Upper lobe of left lung (tissue), 6 donors: ENCODE data around the gene MAP2K5. TPM values are rescaled to one million over a fixed set of nuclear protein-coding genes. Genes with fewer than 3 reads are reported as not detected.

ENCODE experiments used
- ATAC-seq, 2 donors: fragments of 200-7000 bp; cut with Tn5 transposase; one replicate each; pipeline ENCODE4 v1.9.1; 2022; ENCODE audit warnings: mild to moderate bottlenecking in 2 of 2, moderate library complexity in 2 of 2; ENCODE audit not compliant: low FRiP score in 2 of 2
- DNase-seq, 2 donors: peaks; one replicate each; pipeline ENCODE4 v3.0.0-alpha.2; 2019 to 2020
- H3K27ac ChIP-seq, 4 donors: fragments of 200-600 bp; sonication (generic); one replicate each; pipeline ENCODE4 v1.5.1; 2016 to 2019
- H3K27me3 ChIP-seq, 4 donors: fragments of 200-600 bp; sonication (generic); one replicate each; pipeline ENCODE4 v1.5.1; 2017 to 2019
- H3K36me3 ChIP-seq, 4 donors: fragments of 200-600 bp; sonication (generic); one replicate each; pipeline ENCODE4 v1.5.1; 2016 to 2019
- H3K4me1 ChIP-seq, 4 donors: fragments of 200-600 bp; sonication (generic); one replicate each; pipeline ENCODE4 v1.5.1; 2018 to 2019
- H3K4me3 ChIP-seq, 4 donors: fragments of 200-600 bp; sonication (generic); one replicate each; pipeline ENCODE4 v1.5.1; 2017 to 2019; ENCODE audit warnings: mild to moderate bottlenecking in 2 of 4, moderate library complexity in 1 of 4
- H3K9me3 ChIP-seq, 4 donors: fragments of 200-600 bp; sonication (generic); one replicate each; pipeline ENCODE4 v1.5.1; 2018 to 2019
- CTCF ChIP-seq, 6 experiments: fragments of 450-650 bp in 4 of 6; fragments of 200-600 bp in 2 of 6; sonication (generic) in 2 of 6; IDR thresholded peaks; one replicate each; pipeline ENCODE4 v1.5.1; 2016 to 2019; ENCODE audit warnings: antibody characterized with exemption in 6 of 6
- EP300 ChIP-seq, 4 donors: sonication (generic); formaldehyde crosslinking; IDR thresholded peaks; one replicate each; pipeline ENCODE4 v1.5.1; 2017; ENCODE audit warnings: antibody characterized with exemption in 4 of 4, control low read depth in 2 of 4
- POLR2A ChIP-seq, 4 donors: fragments of 450-650 bp; IDR thresholded peaks; one replicate each; pipeline ENCODE4 v1.5.1; 2016 to 2017; ENCODE audit warnings: antibody characterized with exemption in 4 of 4, mild to moderate bottlenecking in 2 of 4
- POLR2AphosphoS5 ChIP-seq, 2 donors: sonication (generic); formaldehyde crosslinking; IDR thresholded peaks; one replicate each; pipeline ENCODE4 v1.5.1; 2017; ENCODE audit warnings: antibody characterized with exemption in 2 of 2
- WGBS, 2 donors: methylation state at CpG; one replicate each; pipeline ENCODE4 v1.1.5; 2017 to 2018; 5-methylcytosine and 5-hydroxymethylcytosine counted together
- total RNA-seq, 6 donors: library from RNA; depleted of rRNA in 4 of 6; stranded (reverse); fragments of >200 nt in 4 of 6; gene quantifications; one replicate each; pipeline versions ENCODE4 v1.1.0 to v1.2.1, GENCODE V29; 2016 to 2021
- donor health status: DM: no; HTN: no; CAD: no; lungs with moderate emphysema.
- donor health status: DM: no; HTN: yes; CAD: no; lungs with severe emphysema.

Gene MAP2K5
- total RNA-seq, 6 donors from 2014 or later: 7.8 to 25.6 (median 16.0) TPM

DNA sequence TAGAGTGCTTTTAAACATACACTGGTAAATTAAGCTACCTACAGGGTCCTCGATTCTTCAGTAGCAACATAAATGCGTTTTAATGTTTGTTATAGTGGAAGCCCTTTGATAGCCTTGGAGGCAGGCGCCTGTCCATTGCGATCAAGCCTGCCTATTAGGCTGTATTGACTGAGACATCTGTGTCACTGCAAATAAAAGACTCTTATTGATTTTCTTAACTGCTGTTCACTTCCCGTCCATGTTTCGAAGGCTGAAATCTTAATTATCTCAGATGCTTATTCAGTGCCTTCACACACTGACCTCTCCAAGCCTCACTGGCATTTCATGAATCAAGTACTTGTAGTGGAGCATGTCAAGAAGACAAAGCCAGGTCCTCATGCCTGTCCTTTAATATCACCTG lies 51.1 kb downstream of the MAP2K5 start:
- ATAC-seq: no peak
- 96 to 98% methylated on average over 6 of the region's 6 CpGs for WGBS, 2 donors

GRCh38 chr15:67594770-67595169 lies 52.3 kb downstream of the MAP2K5 start:
- ATAC-seq (no peak), DNase-seq (no peak)
- H3K4me1 ChIP-seq: no peaks in the 10 kb centered on the region
- no peak overlapping the region for H3K27ac ChIP-seq
- TF ChIP-seq CTCF (IDR thresholded peaks at IDR 0.05) (no peak), POLR2AphosphoS5 (IDR thresholded peaks at IDR 0.05) (no peak), POLR2A (IDR thresholded peaks at IDR 0.05) (no peak), EP300 (IDR thresholded peaks at IDR 0.05) (no peak)
- H3K4me3 ChIP-seq: no peak overlapping the region
- H3K9me3 ChIP-seq: no peaks in the 10 kb centered on the region
- peaks cover 0 to 37% (median 2%) of the 10 kb centered on the region in 4 donors for H3K36me3 ChIP-seq
- H3K27me3 ChIP-seq: no peaks in the 10 kb centered on the region

More for the DNA sequence above, 51.1 kb downstream of the MAP2K5 start:
- H3K36me3 ChIP-seq: peaks cover 0 to 44% (median 2%) of the 10 kb centered on the region in 4 donors
- no peak for DNase-seq
- no peak overlapping the region for H3K27ac ChIP-seq
- H3K9me3 ChIP-seq: no peaks in the 10 kb centered on the region
- no peaks in the 10 kb centered on the region for H3K27me3 ChIP-seq
- no peak overlapping the region for H3K4me3 ChIP-seq
- H3K4me1 ChIP-seq: no peaks in the 10 kb centered on the region
- TF ChIP-seq POLR2A (IDR thresholded peaks at IDR 0.05) (no peak), POLR2AphosphoS5 (IDR thresholded peaks at IDR 0.05) (no peak), EP300 (IDR thresholded peaks at IDR 0.05) (no peak), CTCF (IDR thresholded peaks at IDR 0.05) (no peak)

DNA sequence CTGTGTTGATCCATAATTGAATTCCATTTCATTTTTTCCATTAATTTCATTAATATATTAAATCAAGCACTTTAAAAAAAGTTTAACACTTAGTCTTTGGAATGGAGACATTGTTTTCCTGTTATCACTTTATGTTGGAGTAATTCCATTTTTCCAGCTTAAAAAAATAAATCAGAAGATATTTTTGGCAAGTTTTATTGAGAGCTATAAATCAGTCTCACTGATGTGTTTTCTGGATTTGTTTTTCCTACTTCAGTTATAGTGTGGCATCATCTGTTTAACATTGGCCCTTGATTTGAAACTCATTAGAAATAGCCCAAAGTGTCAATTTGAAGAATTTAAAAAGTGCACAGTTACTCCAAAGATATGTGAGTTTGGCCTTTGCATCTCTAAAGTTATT lies 53.1 kb downstream of the MAP2K5 start:
- H3K4me1 ChIP-seq: no peaks in the 10 kb centered on the region
- no peak for TF ChIP-seq EP300 (IDR thresholded peaks at IDR 0.05)
- TF ChIP-seq POLR2AphosphoS5 (IDR thresholded peaks at IDR 0.05): no peak
- TF ChIP-seq POLR2A (IDR thresholded peaks at IDR 0.05): no peak
- no peak for TF ChIP-seq CTCF (IDR thresholded peaks at IDR 0.05)
- H3K36me3 ChIP-seq: peaks cover 0 to 34% (median 2%) of the 10 kb centered on the region in 4 donors
- DNase-seq (no peak), ATAC-seq (no peak)
- no peak overlapping the region for H3K27ac ChIP-seq
- no peaks in the 10 kb centered on the region for H3K9me3 ChIP-seq
- no peaks in the 10 kb centered on the region for H3K27me3 ChIP-seq
- H3K4me3 ChIP-seq: no peak overlapping the region

GRCh38 chr15:67601073-67601472 lies 58.6 kb downstream of the MAP2K5 start:
- WGBS, 2 donors: 93 to 100% methylated on average over 2 of the region's 2 CpGs
- Histone ChIP-seq H3K36me3 (peaks cover 0 to 17% (median 0%) of the 10 kb centered on the region in 4 donors), H3K9me3 (no peaks in the 10 kb centered on the region), H3K27ac (no peak overlapping the region), H3K27me3 (no peaks in the 10 kb centered on the region), H3K4me1 (no peaks in the 10 kb centered on the region), H3K4me3 (no peak overlapping the region)
- ATAC-seq: no peak
- TF ChIP-seq CTCF (IDR thresholded peaks at IDR 0.05) (no peak), POLR2A (IDR thresholded peaks at IDR 0.05) (no peak), POLR2AphosphoS5 (IDR thresholded peaks at IDR 0.05) (no peak), EP300 (IDR thresholded peaks at IDR 0.05) (no peak)
- no peak for DNase-seq

DNA sequence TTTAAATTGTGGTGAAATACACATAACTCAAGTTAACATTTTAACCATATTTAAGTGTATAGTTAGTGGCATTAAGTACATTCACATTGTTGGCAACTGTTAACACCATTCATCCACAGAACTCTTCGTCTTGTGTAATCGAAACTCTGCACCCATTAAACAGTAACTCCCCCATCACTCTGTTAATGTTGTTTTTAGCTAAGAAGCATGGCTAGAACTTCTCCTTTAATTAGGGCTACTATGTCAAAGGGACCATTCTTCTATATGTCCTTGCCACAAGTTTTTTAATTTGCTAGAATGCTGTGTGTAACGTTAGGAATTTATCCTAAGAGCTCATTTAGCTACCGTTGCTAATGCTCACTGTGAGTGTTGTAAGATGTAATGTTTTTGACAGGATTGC lies 60.6 kb downstream of the MAP2K5 start:
- Histone ChIP-seq H3K36me3 (peaks cover 0 to 9% (median 0%) of the 10 kb centered on the region in 4 donors), H3K4me3 (no peak overlapping the region), H3K27me3 (no peaks in the 10 kb centered on the region), H3K4me1 (no peaks in the 10 kb centered on the region), H3K27ac (no peak overlapping the region), H3K9me3 (no peaks in the 10 kb centered on the region)
- WGBS, 2 donors: 94% methylated on average over 4 of the region's 4 CpGs
- no peak for DNase-seq
- no peak for ATAC-seq
- no peak for TF ChIP-seq POLR2A (IDR thresholded peaks at IDR 0.05)
- no peak for TF ChIP-seq EP300 (IDR thresholded peaks at IDR 0.05)
- TF ChIP-seq POLR2AphosphoS5 (IDR thresholded peaks at IDR 0.05): no peak
- TF ChIP-seq CTCF (IDR thresholded peaks at IDR 0.05): no peak
